Osteoblast (primary cell): ENCODE data around the gene NFKBIZ. TPM values are rescaled to one million over a fixed set of nuclear protein-coding genes. Genes with fewer than 3 reads are reported as not detected.

Source experiments
- DNase-seq: peaks from one replicate; pipeline ENCODE4 v3.0.0; 2011; ENCODE audit warnings: low spot score, mixed read lengths; ENCODE audit not compliant: insufficient read length; ENCODE audit errors: missing footprints
- H2AFZ ChIP-seq: 2 replicates; pipeline ENCODE4 v1.6.0; 2011; ENCODE audit warnings: mild to moderate bottlenecking, low read length
- H3K27ac ChIP-seq: 2 replicates; pipeline ENCODE4 v1.5.1; 2011; ENCODE audit warnings: mild to moderate bottlenecking, low read depth, low read length, moderate library complexity
- H3K27me3 ChIP-seq: 2 replicates; pipeline ENCODE4 v1.6.0; 2012; ENCODE audit warnings: mild to moderate bottlenecking, control low read depth, inconsistent platforms, low read length, moderate library complexity; ENCODE audit not compliant: insufficient read depth
- H3K36me3 ChIP-seq: 2 replicates; pipeline ENCODE4 v1.5.1; 2011; ENCODE audit warnings: mild to moderate bottlenecking, low read length, control low read depth, moderate library complexity; ENCODE audit not compliant: insufficient read depth
- H3K4me1 ChIP-seq: 2 replicates; pipeline ENCODE4 v1.5.1; 2011; ENCODE audit warnings: mild to moderate bottlenecking, low read length, control low read depth, moderate library complexity; ENCODE audit not compliant: insufficient read depth
- H3K4me2 ChIP-seq: 2 replicates; pipeline ENCODE4 v1.6.0; 2011; ENCODE audit warnings: mild to moderate bottlenecking, low read length; ENCODE audit not compliant: insufficient read depth
- H3K4me3 ChIP-seq: fragments of 200-600 bp; sonication (generic); 3 replicates; pipeline ENCODE4 v1.5.1; 2012; ENCODE audit warnings: mild to moderate bottlenecking, low read length, inconsistent platforms; ENCODE audit not compliant: insufficient read depth
- H3K79me2 ChIP-seq: 2 replicates; pipeline ENCODE4 v1.6.0; 2012; ENCODE audit warnings: mild to moderate bottlenecking, low read length, control low read depth, inconsistent platforms; ENCODE audit not compliant: insufficient read depth
- H3K9me3 ChIP-seq: 2 replicates; pipeline ENCODE4 v1.5.1; 2011; ENCODE audit warnings: low read depth, low read length, control low read depth
- H4K20me1 ChIP-seq: 2 replicates; pipeline ENCODE4 v1.6.0; 2012; ENCODE audit warnings: mild to moderate bottlenecking, low read length, control low read depth; ENCODE audit not compliant: insufficient read depth
- total RNA-seq: library from RNA; depleted of rRNA; stranded (reverse); fragments of >200 nt; gene quantifications from 2 replicates; pipeline ENCODE4 v1.2.3, GENCODE V29; 2012
- TF ChIP-seq, protein P1 (sequence below): IDR thresholded peaks from 2 replicates; pipeline ENCODE4 v1.5.1; 2011; ENCODE audit warnings: mild to moderate bottlenecking, low read depth, low read length, moderate library complexity; ENCODE audit errors: extremely low read depth

Gene NFKBIZ
- total RNA-seq, 1 donor: 55.0 TPM

DNA sequence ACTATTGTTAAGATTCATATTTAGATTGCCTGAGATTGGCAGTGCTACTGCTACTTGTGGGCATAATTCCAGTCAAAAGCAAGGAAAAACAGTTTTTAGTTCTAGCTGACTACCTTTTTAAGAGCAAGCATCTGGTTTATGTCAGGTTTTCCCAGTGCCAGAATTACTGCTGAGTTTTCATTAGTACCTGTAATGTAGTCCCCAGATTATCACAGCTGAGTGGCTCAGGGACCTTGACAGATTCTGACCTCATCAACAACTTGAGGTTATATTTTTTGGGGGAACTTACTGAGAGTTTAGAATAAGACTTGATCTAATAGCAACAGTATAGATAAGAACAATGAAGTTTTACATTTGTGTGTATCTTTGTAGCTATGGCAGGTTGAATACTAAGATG, 39.3 kb upstream of the NFKBIZ start:
- no peak overlapping the region for H3K4me3 ChIP-seq
- H3K27me3 ChIP-seq: no peaks in the 10 kb centered on the region
- TF ChIP-seq, protein P1, sequence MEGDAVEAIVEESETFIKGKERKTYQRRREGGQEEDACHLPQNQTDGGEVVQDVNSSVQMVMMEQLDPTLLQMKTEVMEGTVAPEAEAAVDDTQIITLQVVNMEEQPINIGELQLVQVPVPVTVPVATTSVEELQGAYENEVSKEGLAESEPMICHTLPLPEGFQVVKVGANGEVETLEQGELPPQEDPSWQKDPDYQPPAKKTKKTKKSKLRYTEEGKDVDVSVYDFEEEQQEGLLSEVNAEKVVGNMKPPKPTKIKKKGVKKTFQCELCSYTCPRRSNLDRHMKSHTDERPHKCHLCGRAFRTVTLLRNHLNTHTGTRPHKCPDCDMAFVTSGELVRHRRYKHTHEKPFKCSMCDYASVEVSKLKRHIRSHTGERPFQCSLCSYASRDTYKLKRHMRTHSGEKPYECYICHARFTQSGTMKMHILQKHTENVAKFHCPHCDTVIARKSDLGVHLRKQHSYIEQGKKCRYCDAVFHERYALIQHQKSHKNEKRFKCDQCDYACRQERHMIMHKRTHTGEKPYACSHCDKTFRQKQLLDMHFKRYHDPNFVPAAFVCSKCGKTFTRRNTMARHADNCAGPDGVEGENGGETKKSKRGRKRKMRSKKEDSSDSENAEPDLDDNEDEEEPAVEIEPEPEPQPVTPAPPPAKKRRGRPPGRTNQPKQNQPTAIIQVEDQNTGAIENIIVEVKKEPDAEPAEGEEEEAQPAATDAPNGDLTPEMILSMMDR: no peak
- no peak overlapping the region for H3K27ac ChIP-seq
- no peaks in the 10 kb centered on the region for H3K79me2 ChIP-seq
- DNase-seq: no peak
- no peaks in the 10 kb centered on the region for H3K4me1 ChIP-seq
- no peaks in the 10 kb centered on the region for H3K36me3 ChIP-seq
- no peak overlapping the region for H3K4me2 ChIP-seq
- H3K9me3 ChIP-seq: no peaks in the 10 kb centered on the region
- no peak overlapping the region for H2AFZ ChIP-seq
- no peaks in the 10 kb centered on the region for H4K20me1 ChIP-seq

DNA sequence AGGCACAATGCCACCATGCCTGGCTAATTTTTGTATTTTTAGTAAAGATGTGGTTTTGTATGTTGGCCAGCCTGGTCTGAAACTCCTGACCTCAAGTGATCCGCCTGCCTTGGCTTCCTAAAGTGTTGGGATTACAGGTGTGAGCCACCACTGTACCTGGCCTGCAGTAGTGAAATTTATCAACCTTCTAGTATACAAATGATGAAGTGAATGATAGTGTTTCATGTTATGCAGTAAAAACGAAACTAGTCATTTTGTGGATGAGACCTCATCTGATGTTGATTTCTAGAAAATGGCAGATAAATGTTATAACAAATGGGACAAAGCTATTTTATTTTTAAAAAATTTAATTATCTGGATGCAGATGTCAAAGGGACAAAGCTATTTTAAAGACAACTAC, 37.4 kb upstream of the NFKBIZ start:
- Histone ChIP-seq H4K20me1 (no peaks in the 10 kb centered on the region), H3K4me1 (no peaks in the 10 kb centered on the region), H3K79me2 (no peaks in the 10 kb centered on the region), H3K9me3 (no peaks in the 10 kb centered on the region), H3K36me3 (no peaks in the 10 kb centered on the region), H2AFZ (no peak overlapping the region), H3K27me3 (no peaks in the 10 kb centered on the region), H3K4me2 (no peak overlapping the region), H3K27ac (no peak overlapping the region), H3K4me3 (no peak overlapping the region)
- TF ChIP-seq, protein P1: no peak
- no peak for DNase-seq

DNA sequence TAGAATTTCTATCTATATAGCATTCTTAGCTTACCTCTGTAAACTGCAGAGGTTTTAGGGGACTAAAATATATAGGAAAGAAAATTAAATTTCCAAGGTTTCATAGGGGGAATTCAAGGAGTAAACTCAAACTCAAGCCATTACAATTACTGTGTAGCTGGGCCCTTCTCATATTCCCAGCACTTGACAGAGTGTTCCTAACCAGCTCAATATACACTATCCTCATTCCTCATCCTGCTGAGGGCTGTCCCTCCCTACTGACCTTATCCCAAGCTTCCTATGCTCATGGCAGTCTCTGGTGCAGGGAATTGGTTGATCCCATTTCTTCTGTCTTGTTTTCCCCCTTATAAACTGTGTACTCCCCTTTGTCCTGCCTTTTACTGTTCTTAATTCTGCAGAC, 36.4 kb upstream of the NFKBIZ start:
- H3K4me3 ChIP-seq: no peak overlapping the region
- no peak overlapping the region for H3K27ac ChIP-seq
- TF ChIP-seq, protein P1: no peak
- H3K4me1 ChIP-seq: no peaks in the 10 kb centered on the region
- H3K27me3 ChIP-seq: no peaks in the 10 kb centered on the region
- H3K36me3 ChIP-seq: peaks cover 7% of the 10 kb centered on the region
- DNase-seq: no peak
- no peak overlapping the region for H2AFZ ChIP-seq
- H3K9me3 ChIP-seq: no peaks in the 10 kb centered on the region
- no peaks in the 10 kb centered on the region for H4K20me1 ChIP-seq
- H3K4me2 ChIP-seq: no peak overlapping the region
- H3K79me2 ChIP-seq: no peaks in the 10 kb centered on the region

DNA sequence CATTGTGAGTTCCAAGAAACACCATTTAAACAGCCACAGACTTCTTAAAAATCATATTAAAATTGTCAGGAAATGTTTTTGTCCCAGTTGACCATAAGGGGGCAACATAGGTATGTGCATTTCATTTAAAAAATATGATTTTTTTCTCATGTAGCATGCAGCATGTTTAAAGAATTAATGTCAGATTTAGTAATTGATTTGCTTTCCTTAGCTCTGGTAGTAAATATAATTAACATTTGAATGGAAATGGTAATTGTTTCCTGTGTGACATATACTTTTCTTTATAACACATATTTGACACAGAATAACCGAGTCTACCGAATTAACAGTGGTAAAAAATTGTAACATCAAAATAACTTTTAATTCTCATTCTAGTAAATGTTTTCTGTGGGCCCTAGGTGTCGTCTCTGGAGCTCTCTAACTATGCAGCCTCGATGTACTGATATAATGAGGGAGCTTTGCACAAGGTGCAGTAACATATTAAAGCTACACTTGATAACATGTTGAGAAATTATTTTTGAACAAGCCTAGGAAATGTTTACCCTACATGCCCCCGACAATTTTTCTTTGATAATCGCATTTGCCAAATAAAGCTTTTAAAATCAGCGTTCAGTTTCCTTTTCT, 35.4 kb upstream of the NFKBIZ start:
- DNase-seq: peak; percentile 37
- H4K20me1 ChIP-seq: no peaks in the 10 kb centered on the region
- H3K4me2 ChIP-seq: no peak overlapping the region
- no peak overlapping the region for H3K4me3 ChIP-seq
- TF ChIP-seq, protein P1: peak; percentile 61
- H3K27me3 ChIP-seq: no peaks in the 10 kb centered on the region
- no peak overlapping the region for H2AFZ ChIP-seq
- H3K27ac ChIP-seq: no peak overlapping the region
- H3K9me3 ChIP-seq: no peaks in the 10 kb centered on the region
- peaks cover 7% of the 10 kb centered on the region for H3K36me3 ChIP-seq
- H3K79me2 ChIP-seq: no peaks in the 10 kb centered on the region
- H3K4me1 ChIP-seq: no peaks in the 10 kb centered on the region
